Mucosa of rectum (tissue), 2 donors: ENCODE results near the gene RPS6KC1.
"Not testable (repeated sequence)": the region's sequence is repeated elsewhere in the genome, so short reads cannot be mapped to it uniquely, and the experiment has no call there.

Experiments used
- H3K27ac ChIP-seq, 2 donors: one replicate each; pipeline ENCODE4 v1.7.0; 2013; ENCODE audit warnings: inconsistent platforms in 2 of 2, low read depth in 2 of 2, low read length in 2 of 2
- H3K27me3 ChIP-seq, 2 donors: one replicate each; pipeline ENCODE4 v1.7.0; 2013; ENCODE audit warnings: low read length in 2 of 2; ENCODE audit not compliant: control insufficient read depth in 2 of 2, insufficient read depth in 2 of 2
- H3K36me3 ChIP-seq, 2 donors: one replicate each; pipeline ENCODE4 v1.7.0; 2013; ENCODE audit warnings: low read length in 2 of 2; ENCODE audit not compliant: control insufficient read depth in 2 of 2, insufficient read depth in 2 of 2
- H3K4me1 ChIP-seq, 2 donors: one replicate each; pipeline ENCODE4 v1.7.0; 2013; ENCODE audit warnings: low read length in 2 of 2, mild to moderate bottlenecking in 1 of 2; ENCODE audit not compliant: control insufficient read depth in 2 of 2, insufficient read depth in 2 of 2
- H3K4me3 ChIP-seq, 2 donors: one replicate each; pipeline ENCODE4 v1.7.0; 2013; ENCODE audit warnings: low read length in 2 of 2
- H3K9ac ChIP-seq, 2 donors: one replicate each; pipeline ENCODE4 v1.7.0; 2013; ENCODE audit warnings: low read length in 2 of 2, low read depth in 1 of 2, mild to moderate bottlenecking in 1 of 2
- H3K9me3 ChIP-seq, 2 donors: one replicate each; pipeline ENCODE4 v1.7.0; 2013; ENCODE audit warnings: low read length in 2 of 2; ENCODE audit not compliant: control insufficient read depth in 2 of 2
- donor health status: healthy.
- donor health status: Normal muscosa, but diverticular disease.

The RPS6KC1 gene

DNA sequence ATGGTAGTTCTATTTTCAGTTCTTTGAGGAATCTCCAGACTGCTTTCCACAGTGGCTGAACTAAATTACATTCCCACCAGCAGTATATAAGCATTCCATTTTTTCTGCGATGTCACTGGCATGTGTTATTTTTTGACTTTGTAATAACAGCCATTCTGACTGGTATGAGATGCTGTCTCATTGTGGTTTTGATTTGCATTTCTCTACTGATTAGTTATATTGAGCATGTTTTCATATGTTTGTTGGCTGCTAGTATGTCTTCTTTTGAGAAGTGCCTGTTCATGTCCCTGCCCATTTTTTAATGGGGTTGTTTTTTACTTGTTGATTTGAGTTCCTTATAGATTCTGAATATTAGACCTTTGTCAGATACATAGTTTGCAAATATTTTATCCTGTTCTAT, 87.9 kb downstream of the RPS6KC1 start:
- no peaks in the 10 kb centered on the region for H3K36me3 ChIP-seq
- H3K27me3 ChIP-seq = no peaks in the 10 kb centered on the region
- H3K9me3 ChIP-seq = no peaks in the 10 kb centered on the region
- no peak overlapping the region for H3K27ac ChIP-seq
- H3K9ac ChIP-seq = no peak overlapping the region
- H3K4me1 ChIP-seq = peaks cover 0 to 8% of the 10 kb centered on the region in 2 donors
- no peak overlapping the region for H3K4me3 ChIP-seq

DNA sequence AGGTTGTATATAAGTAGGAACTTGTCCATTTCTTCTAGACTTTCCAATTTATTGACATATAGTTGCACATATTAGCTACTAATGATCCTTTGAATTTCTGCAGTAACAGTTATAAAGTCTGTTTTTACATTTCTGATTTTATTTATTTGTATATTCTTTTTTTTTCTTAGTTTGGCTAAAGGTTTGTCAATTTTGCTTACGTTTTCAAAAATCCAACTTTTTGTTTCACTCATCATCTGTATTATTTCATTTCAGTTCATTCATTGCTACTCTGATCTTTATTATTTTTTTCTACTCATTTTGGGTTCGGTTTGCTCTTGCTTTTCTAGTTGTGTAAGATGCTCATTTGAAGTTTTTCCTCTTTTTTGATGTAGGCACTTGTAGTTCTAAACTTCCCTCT, 97.9 kb downstream of the RPS6KC1 start:
- Histone ChIP-seq H3K36me3 (no peaks in the 10 kb centered on the region), H3K27ac (no peak overlapping the region), H3K4me1 (no peaks in the 10 kb centered on the region), H3K9me3 (no peaks in the 10 kb centered on the region), H3K9ac (no peak overlapping the region), H3K27me3 (no peaks in the 10 kb centered on the region), H3K4me3 (no peak overlapping the region)

DNA sequence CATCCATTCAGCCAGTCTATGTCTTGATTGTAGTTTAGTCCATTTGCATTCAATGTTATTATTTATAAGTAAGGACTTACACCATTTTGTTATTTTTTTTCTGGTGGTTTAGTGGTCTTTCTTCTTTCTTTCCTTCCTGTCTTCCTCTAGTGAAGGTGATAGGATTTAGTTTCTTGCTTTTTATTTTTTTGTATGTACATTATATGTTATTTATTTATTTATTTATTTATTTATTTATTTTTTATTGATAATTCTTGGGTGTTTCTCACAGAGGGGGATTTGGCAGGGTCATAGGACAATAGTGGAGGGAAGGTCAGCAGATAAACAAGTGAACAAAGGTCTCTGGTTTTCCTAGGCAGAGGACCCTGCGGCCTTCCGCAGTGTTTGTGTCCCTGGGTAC, 99.0 kb downstream of the RPS6KC1 start:
- H3K4me1 ChIP-seq, H3K9ac ChIP-seq, H3K27me3 ChIP-seq, H3K9me3 ChIP-seq, H3K4me3 ChIP-seq, H3K36me3 ChIP-seq, H3K27ac ChIP-seq: not testable (repeated sequence)

DNA sequence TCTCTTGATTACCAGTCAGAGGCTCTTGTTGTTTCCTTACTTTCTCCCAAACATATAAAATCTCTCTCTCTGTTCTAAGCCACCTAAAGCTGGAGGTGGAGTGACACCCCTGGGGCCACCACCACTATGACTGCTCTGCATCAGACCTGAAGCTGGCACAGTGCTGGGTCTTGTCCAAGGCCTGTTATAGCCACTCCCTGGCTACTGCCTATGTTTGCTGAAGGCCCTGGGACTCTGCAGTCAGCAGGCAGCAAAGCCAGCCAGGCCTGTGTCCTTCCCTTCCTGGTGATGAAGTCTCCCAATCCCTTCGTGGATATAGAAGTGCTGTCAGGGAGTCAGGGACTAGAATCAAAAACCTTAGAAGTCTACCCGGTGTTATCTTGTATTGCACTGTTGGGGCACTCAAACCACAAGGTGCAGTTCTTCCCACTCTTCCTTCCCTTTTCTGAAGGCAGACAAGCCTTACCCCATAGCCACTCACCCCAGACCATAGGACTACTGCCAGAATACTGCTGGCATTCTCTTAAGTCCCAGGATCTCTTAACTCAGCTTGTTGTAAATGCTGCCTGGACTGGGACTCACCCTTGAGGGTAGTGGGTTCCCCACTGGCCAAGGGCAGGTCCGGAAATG, 103.1 kb downstream of the RPS6KC1 start:
- no peaks in the 10 kb centered on the region for H3K9me3 ChIP-seq
- H3K36me3 ChIP-seq = no peaks in the 10 kb centered on the region
- H3K27ac ChIP-seq = no peak overlapping the region
- no peaks in the 10 kb centered on the region for H3K27me3 ChIP-seq
- H3K4me3 ChIP-seq = no peak overlapping the region
- no peaks in the 10 kb centered on the region for H3K4me1 ChIP-seq
- no peak overlapping the region for H3K9ac ChIP-seq

DNA sequence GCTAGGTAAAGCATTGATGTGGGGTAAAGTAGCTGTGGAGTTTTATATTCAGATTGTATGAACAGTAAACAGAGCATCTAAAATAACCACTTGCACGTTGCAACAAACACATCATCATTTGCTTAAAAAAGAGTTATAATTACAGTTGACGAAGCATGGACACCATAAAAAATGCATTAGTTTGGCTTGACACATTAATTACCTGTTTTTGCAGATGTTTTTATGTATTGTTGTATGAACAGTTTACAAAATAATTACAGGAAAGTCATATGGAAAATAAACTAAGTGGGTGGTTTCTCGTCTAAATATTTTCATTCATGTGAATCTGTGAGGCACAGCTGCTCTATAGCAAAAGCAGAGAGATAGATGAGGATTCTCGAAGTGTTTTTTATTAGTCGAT, 108.3 kb downstream of the RPS6KC1 start:
- no peak overlapping the region for H3K27ac ChIP-seq
- H3K36me3 ChIP-seq = no peaks in the 10 kb centered on the region
- H3K9me3 ChIP-seq = no peaks in the 10 kb centered on the region
- no peaks in the 10 kb centered on the region for H3K4me1 ChIP-seq
- H3K9ac ChIP-seq = no peak overlapping the region
- H3K27me3 ChIP-seq = no peaks in the 10 kb centered on the region
- no peak overlapping the region for H3K4me3 ChIP-seq

DNA sequence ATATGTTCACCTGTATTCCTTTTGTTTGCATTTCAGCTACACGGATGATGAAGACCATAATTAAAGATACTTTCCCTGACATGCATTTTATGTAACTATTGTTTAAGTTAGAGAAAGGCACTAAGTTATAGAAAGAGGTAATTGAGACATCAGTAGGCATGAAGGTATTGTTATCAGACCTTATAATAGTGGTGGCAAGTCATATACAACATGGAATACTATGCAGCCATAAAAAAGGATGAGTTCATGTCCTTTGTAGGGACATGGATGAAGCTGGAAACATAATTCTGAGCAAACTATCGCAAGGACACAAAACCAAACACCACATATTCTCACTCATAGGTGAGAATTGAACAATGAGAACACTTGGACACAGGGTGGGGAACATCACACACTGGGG, 109.4 kb downstream of the RPS6KC1 start:
- not testable (repeated sequence) for H3K27ac ChIP-seq, H3K9me3 ChIP-seq, H3K36me3 ChIP-seq, H3K4me1 ChIP-seq, H3K9ac ChIP-seq, H3K27me3 ChIP-seq, H3K4me3 ChIP-seq

DNA sequence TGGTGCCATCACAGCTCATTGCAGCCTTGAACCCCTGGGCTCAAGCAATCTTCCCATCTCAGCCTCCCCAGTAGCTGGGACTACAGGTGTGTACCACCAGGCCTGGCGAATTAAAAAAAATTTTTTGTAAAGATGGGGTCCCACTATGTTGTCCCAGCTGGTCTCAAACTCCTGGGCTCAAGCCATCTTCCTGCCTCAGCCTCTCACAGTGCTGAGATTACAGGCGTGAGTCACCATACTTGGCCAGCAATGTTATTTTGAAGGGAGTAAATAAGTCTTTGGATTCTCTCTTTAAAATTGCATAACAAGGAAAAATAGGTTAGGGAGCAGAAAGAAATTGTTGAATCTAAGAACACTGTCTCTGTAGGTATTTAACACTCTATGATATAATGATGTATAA, 111.3 kb downstream of the RPS6KC1 start:
- Histone ChIP-seq H3K4me1 (no peaks in the 10 kb centered on the region), H3K36me3 (no peaks in the 10 kb centered on the region), H3K27ac (no peak overlapping the region), H3K4me3 (no peak overlapping the region), H3K27me3 (no peaks in the 10 kb centered on the region), H3K9ac (no peak overlapping the region), H3K9me3 (no peaks in the 10 kb centered on the region)

DNA sequence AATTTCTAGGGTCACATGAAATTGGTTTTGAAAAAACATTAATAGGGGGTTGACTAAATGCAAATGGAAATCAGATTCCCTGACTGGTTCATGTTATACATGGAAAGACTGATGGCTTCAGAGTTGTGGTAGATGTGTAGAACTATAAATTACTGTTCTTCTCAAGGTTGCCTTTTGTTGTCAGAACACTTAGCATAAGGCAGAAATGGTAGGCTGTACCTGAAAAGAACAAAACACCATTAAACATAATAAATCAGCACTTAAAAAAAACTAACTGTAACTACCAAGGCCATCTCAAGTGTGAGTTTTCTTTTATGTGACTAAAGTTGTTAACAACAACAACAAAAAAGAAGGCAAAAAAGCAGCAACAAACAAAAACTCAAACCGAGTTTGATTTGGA, 111.8 kb downstream of the RPS6KC1 start:
- Histone ChIP-seq H3K4me1 (no peaks in the 10 kb centered on the region), H3K27me3 (no peaks in the 10 kb centered on the region), H3K4me3 (no peak overlapping the region), H3K36me3 (no peaks in the 10 kb centered on the region), H3K27ac (no peak overlapping the region), H3K9ac (no peak overlapping the region), H3K9me3 (no peaks in the 10 kb centered on the region)

DNA sequence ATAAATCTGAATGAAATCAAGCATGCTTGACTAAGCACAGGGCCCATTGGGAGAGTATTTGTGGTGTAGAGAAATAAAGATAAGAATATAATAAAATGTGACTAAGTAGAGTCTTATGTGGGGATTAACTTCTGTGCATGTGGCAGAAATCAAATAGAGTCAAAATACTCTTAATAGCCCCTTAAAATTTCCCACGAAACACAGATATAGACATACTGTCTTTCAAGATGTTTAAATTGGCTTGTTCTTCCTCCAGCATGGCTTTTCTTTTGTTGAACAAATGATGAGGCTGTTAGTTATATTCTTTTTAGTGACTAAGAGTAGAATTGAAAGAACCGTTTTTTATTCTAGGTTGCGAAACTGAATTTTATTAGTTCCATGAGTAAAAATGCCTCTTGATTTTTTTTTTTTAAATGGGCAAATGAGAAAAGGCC, 112.3 kb downstream of the RPS6KC1 start:
- Histone ChIP-seq H3K27me3 (no peaks in the 10 kb centered on the region), H3K9ac (no peak overlapping the region), H3K4me1 (no peaks in the 10 kb centered on the region), H3K27ac (no peak overlapping the region), H3K36me3 (no peaks in the 10 kb centered on the region), H3K9me3 (no peaks in the 10 kb centered on the region), H3K4me3 (no peak overlapping the region)

DNA sequence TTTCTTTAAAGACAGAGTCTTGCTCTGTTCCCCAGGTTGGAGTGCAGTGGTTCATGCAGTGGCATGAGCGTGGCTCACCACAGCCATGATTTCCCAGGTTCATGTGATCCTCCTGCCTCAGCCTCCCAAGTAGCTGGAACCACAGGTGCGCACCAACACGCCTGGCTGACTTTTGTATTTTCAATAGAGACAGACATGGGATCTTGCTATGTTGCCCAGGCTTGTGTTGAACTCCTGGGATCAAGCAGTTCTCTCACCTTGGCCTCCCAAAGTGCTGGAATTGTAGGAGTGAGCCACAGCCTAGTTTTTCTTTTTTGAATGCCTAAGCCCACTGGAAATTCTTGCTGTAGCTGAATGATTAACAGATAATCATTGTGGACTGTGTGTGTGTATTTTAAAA, 113.5 kb downstream of the RPS6KC1 start:
- no peaks in the 10 kb centered on the region for H3K27me3 ChIP-seq
- no peak overlapping the region for H3K9ac ChIP-seq
- no peaks in the 10 kb centered on the region for H3K4me1 ChIP-seq
- H3K27ac ChIP-seq = no peak overlapping the region
- H3K4me3 ChIP-seq = no peak overlapping the region
- H3K36me3 ChIP-seq = no peaks in the 10 kb centered on the region
- H3K9me3 ChIP-seq = no peaks in the 10 kb centered on the region

DNA sequence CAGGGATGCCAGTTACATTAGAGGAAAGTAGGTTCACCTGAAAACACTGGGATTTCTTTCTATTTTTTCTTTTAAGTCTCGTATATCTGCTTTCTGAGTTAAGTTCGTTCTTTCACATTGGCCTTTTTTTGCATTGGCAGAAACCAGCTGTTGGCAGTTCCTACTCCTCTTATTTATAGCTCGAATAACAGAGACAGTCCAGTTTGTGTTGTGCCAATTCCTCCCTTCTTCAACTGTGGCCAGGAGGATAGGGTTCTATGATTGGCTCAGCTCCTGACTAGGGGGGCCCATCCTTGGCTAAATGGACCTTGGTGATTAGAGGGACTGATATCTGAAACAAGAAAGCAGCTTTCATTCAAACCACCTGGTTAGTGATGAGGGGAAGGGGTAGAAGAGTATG, 115.8 kb downstream of the RPS6KC1 start:
- no peak overlapping the region for H3K27ac ChIP-seq
- no peaks in the 10 kb centered on the region for H3K36me3 ChIP-seq
- no peak overlapping the region for H3K9ac ChIP-seq
- H3K4me1 ChIP-seq = no peaks in the 10 kb centered on the region
- H3K27me3 ChIP-seq = no peaks in the 10 kb centered on the region
- no peak overlapping the region for H3K4me3 ChIP-seq
- no peaks in the 10 kb centered on the region for H3K9me3 ChIP-seq
